ENCODE measurements around the gene LRCH3. TPM values are rescaled to one million over a fixed set of nuclear protein-coding genes. Genes with fewer than 3 reads are reported as not detected.

Gene LRCH3
- total RNA-seq, 4 donors from 2014 or later: 15.0 to 197 (median 23.2) TPM

- WGBS, 2 donors: 68 to 79% methylated on average over 3 of the region's 3 CpGs
- intact Hi-C loops (cut with DNase I): no loop called here
- no peak overlapping the region for H3K27ac ChIP-seq
- DNase-seq: no peak
- peaks cover 2 to 100% (median 14%) of the 10 kb centered on the region in 3 donors for H3K36me3 ChIP-seq
- TF ChIP-seq CTCF (IDR thresholded peaks at IDR 0.05) (no peak), POLR2A (IDR thresholded peaks at IDR 0.05) (no peak)
- H3K27me3 ChIP-seq: no peaks in the 10 kb centered on the region
- peaks cover 0 to 7% (median 0%) of the 10 kb centered on the region in 3 donors for H3K4me1 ChIP-seq
- H3K9me3 ChIP-seq: no peaks in the 10 kb centered on the region
- no peak overlapping the region for H3K4me3 ChIP-seq
Measured at GRCh38 chr3:197846491-197846890, 55.4 kb downstream of the LRCH3 start.

GRCh38 chr3:197847866-197848401 is 56.9 kb downstream of the LRCH3 start:
- DNase-seq: no peak
- no peak for TF ChIP-seq CTCF (IDR thresholded peaks at IDR 0.05)
- TF ChIP-seq POLR2A (IDR thresholded peaks at IDR 0.05): no peak
- Histone ChIP-seq H3K9me3 (no peaks in the 10 kb centered on the region), H3K4me3 (peak overlapping the region in 1 of 4 donors; percentile 26), H3K27me3 (no peaks in the 10 kb centered on the region), H3K27ac (peak overlapping the region in 3 of 4 donors; percentile 11 to 23 (median 12)), H3K36me3 (peaks cover 0 to 100% (median 14%) of the 10 kb centered on the region in 3 donors), H3K4me1 (peaks cover 0 to 7% (median 0%) of the 10 kb centered on the region in 3 donors)
- WGBS, 2 donors: 56 to 59% methylated on average over 8 of the region's 8 CpGs
- intact Hi-C loops (cut with DNase I): no loop called here

GRCh38 chr3:197854596-197855343 is 63.7 kb downstream of the LRCH3 start:
- peaks cover 0 to 78% (median 7%) of the 10 kb centered on the region in 3 donors for H3K36me3 ChIP-seq
- H3K27me3 ChIP-seq: no peaks in the 10 kb centered on the region
- no peak for DNase-seq
- no peak for TF ChIP-seq CTCF (IDR thresholded peaks at IDR 0.05)
- no peak for TF ChIP-seq POLR2A (IDR thresholded peaks at IDR 0.05)
- H3K4me1 ChIP-seq: no peaks in the 10 kb centered on the region
- H3K27ac ChIP-seq: no peak overlapping the region
- H3K9me3 ChIP-seq: no peaks in the 10 kb centered on the region
- 51 to 62% methylated on average over 7 to 8 of the region's 8 CpGs for WGBS, 2 donors
- no peak overlapping the region for H3K4me3 ChIP-seq
- intact Hi-C loops (cut with DNase I): no loop called here

- WGBS, 2 donors: 93 to 95% methylated on average over 9 of the region's 9 CpGs
- Histone ChIP-seq H3K4me1 (no peaks in the 10 kb centered on the region), H3K27ac (no peak overlapping the region), H3K36me3 (peaks cover 0 to 78% (median 6%) of the 10 kb centered on the region in 3 donors), H3K27me3 (no peaks in the 10 kb centered on the region), H3K4me3 (no peak overlapping the region), H3K9me3 (no peaks in the 10 kb centered on the region)
- TF ChIP-seq POLR2A (IDR thresholded peaks at IDR 0.05): no peak
- TF ChIP-seq CTCF (IDR thresholded peaks at IDR 0.05): no peak
- intact Hi-C loops (cut with DNase I): no loop called here
- DNase-seq: no peak
Measured at GRCh38 chr3:197855571-197855970, 64.5 kb downstream of the LRCH3 start.

- H3K9me3 ChIP-seq: no peaks in the 10 kb centered on the region
- H3K4me1 ChIP-seq: no peaks in the 10 kb centered on the region
- intact Hi-C loops (cut with DNase I): no loop called here
- H3K4me3 ChIP-seq: no peak overlapping the region
- TF ChIP-seq CTCF (IDR thresholded peaks at IDR 0.05) (no peak), POLR2A (IDR thresholded peaks at IDR 0.05) (no peak)
- no peaks in the 10 kb centered on the region for H3K27me3 ChIP-seq
- 77 to 83% methylated on average over 8 of the region's 8 CpGs for WGBS, 2 donors
- H3K36me3 ChIP-seq: peaks cover 0 to 71% (median 5%) of the 10 kb centered on the region in 3 donors
- H3K27ac ChIP-seq: no peak overlapping the region
- DNase-seq: no peak
Measured at GRCh38 chr3:197856199-197856816, 65.3 kb downstream of the LRCH3 start.
